HPDE6-E6E7 (cell line): ENCODE data around the gene LPP.
"Not testable (repeated sequence)": the region's sequence is repeated elsewhere in the genome, so short reads cannot be mapped to it uniquely, and the experiment has no call there.

Experiments
- DNase-seq: peaks from one replicate; pipeline ENCODE4 v3.0.0; 2011; ENCODE audit warnings: missing footprints; ENCODE audit errors: extremely low spot score

The LPP gene

GRCh38 chr3:188154014-188154808 lies at the start of gene LPP:
Gene LPP, plus strand, starts transcription at chr3:188154157. Its CDS starts 251,964 bp downstream, at chr3:188406121.
- DNase-seq = peak; percentile 69

GRCh38 chr3:188106006-188106405 lies 48.0 kb upstream of the LPP start:
- DNase-seq = no peak

- DNase-seq = no peak
Measured at GRCh38 chr3:188106454-188106853, 47.5 kb upstream of the LPP start.

- DNase-seq = no peak
Measured at GRCh38 chr3:188106887-188107830, 46.8 kb upstream of the LPP start.

GRCh38 chr3:188108703-188109412 lies 45.1 kb upstream of the LPP start:
- DNase-seq = no peak

GRCh38 chr3:188111002-188111584 lies 42.9 kb upstream of the LPP start:
- DNase-seq = no peak

GRCh38 chr3:188113756-188114155 lies 40.2 kb upstream of the LPP start:
- no peak for DNase-seq

GRCh38 chr3:188119846-188120245 lies 34.1 kb upstream of the LPP start:
- DNase-seq = no peak

- no peak for DNase-seq
Measured at GRCh38 chr3:188122571-188123169, 31.3 kb upstream of the LPP start.

GRCh38 chr3:188123170-188123905 lies 30.6 kb upstream of the LPP start:
- DNase-seq = no peak

GRCh38 chr3:188124184-188124583 lies 29.8 kb upstream of the LPP start:
- DNase-seq = no peak

GRCh38 chr3:188125076-188125475 lies 28.9 kb upstream of the LPP start:
- DNase-seq = no peak

- no peak for DNase-seq
Measured at GRCh38 chr3:188126276-188126675, 27.7 kb upstream of the LPP start.

- DNase-seq = no peak
Measured at GRCh38 chr3:188126934-188127333, 27.0 kb upstream of the LPP start.

- no peak for DNase-seq
Measured at GRCh38 chr3:188128905-188129304, 25.1 kb upstream of the LPP start.

GRCh38 chr3:188131023-188131422 lies 22.9 kb upstream of the LPP start:
- DNase-seq = not testable (repeated sequence)

GRCh38 chr3:188133219-188133618 lies 20.7 kb upstream of the LPP start:
- no peak for DNase-seq

- no peak for DNase-seq
Measured at GRCh38 chr3:188133646-188134045, 20.3 kb upstream of the LPP start.

- DNase-seq = no peak
Measured at GRCh38 chr3:188134079-188134478, 19.9 kb upstream of the LPP start.

- DNase-seq = no peak
Measured at GRCh38 chr3:188134856-188135255, 19.1 kb upstream of the LPP start.

GRCh38 chr3:188135271-188135670 lies 18.7 kb upstream of the LPP start:
- DNase-seq = no peak
